ENCODE data around the gene TPPP2. TPM values are rescaled to one million over a fixed set of nuclear protein-coding genes. Genes with fewer than 3 reads are reported as not detected.

The TPPP2 gene
- total RNA-seq, 1 donor from 2014 or later, result 0.73 TPM

- intact Hi-C loops (cut with DNase I), result no loop called here
- DNase-seq (ENCODE audit: low spot score), result no peak
Measured at GRCh38 chr14:21053184-21054122, 23.4 kb downstream of the TPPP2 start.

GRCh38 chr14:21054123-21054767 lies 24.2 kb downstream of the TPPP2 start:
- intact Hi-C loops (cut with DNase I), result no loop called here
- DNase-seq (ENCODE audit: low spot score), result no peak

DNA sequence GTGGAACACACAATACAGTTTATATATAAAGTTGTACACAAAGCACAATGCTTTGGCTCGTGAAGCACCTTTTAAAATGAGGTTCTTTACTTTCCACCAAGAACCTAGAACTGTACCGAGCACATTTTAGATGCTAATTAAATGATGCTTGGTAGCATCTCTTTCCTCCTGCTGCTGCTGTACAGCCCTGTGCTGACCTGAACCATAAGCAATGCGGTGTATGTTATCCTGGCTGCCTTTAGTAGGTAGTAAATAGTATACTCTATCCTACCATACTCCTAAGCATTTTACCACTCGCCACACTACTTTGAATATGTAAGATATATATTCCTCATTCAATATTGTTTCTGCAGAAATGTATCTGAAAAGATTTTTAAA lies 24.7 kb downstream of the TPPP2 start:
- no peak for DNase-seq (ENCODE audit: low spot score)
- intact Hi-C loops (cut with DNase I), result no loop called here

DNA sequence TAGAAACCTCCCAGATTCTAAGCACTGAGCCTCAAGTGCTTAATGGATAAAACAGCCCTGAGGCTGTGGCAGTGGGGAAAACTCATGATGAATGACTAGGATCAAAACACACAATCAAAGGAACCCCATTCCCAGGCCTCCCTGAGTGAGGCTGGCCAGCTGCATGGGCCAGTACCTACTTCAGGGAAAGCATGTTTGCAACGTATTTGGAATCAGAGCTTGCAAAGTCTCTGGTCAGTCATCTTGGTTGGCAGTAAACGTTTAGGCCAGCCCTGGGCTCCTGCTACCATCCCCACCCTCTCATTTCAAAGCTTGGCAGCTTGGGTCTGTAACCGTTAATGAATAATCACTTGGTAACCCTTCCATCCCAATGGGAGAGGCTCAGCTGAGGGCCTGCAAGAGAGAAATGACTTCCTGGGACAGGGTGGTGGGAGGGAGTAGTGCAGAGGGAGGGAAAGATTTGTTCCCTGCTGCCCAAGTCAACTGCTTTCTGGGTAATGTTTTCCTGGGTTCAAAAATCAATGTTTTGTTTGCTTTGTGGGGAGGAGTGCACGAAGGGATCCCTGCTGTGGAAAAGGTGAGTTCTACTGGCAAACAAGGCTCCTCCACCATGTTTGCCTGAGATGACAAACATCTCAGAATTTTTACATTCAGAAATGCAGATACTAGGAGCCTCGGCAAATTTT lies 25.6 kb downstream of the TPPP2 start:
- DNase-seq (ENCODE audit: low spot score), result no peak
- intact Hi-C loops (cut with DNase I), result no loop called here

DNA sequence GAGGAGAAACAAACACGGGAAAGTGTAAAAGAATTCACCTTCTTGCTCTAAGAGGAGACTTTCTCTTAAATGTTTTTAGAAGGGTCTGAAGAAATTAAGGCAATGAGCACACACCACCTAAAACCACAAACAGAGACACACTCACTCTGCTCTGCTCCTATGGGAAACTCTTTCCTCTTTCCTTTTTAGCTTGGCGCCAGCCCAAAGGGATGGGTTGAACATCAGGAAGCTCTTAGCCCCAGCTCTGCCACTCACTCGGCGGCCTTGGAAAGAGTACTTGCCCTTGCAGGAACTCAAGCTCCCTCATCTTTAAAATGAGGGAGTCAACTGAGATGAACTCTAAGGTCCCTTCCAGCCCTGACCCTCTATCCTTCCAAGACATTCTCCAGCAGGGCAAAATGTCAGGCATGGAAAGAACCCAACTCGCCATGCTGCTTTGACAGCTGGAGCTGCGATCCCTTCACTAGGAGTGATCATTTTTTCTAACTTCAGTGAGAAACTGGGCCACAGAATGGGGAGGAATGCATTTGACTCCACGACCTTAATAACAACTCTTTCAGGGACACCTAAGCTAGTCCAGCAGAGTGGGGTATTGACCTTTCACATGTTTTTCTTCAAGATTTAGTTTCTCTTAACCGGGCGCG lies 26.6 kb downstream of the TPPP2 start:
- no peak for DNase-seq (ENCODE audit: low spot score)
- intact Hi-C loops (cut with DNase I), result no loop called here

DNA sequence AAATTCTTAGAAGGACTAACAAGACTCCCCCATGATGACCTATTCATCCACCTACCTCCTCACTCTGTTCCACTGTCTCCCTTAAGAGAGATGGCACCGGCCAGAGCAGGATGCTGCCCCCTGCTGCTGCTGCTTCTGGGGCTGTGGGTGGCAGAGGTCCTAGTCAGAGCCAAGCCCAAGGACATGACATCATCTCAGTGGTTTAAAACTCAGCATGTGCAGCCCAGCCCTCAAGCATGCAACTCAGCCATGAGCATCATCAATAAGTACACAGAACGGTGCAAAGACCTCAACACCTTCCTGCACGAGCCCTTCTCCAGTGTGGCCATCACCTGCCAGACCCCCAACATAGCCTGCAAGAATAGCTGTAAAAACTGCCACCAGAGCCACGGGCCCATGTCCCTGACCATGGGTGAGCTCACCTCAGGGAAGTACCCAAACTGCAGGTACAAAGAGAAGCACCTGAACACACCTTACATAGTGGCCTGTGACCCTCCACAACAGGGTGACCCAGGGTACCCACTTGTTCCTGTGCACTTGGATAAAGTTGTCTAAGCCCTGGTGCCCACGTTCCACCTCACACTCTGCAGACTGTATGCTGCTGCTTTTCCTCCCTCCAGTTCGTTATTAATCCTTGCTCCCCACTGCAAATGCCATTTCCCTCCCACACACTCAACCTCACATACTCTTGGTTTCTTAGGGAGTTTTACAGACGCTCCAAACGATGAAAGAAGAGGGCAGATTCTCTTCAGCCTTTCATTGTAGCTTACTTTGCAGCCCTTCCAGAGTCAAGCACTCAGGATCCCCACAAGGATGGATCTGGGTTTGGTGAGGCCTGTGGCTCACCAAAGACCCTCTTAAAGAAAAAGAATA lies 28.0 kb downstream of the TPPP2 start, which contains the start of gene RNASE8:
Gene RNASE8, plus strand, starts transcription at position 20 of the 873 bp plus-strand sequence. Its CDS starts 71 bp downstream, at position 91.
- intact Hi-C loops (cut with DNase I), result no loop called here

DNA sequence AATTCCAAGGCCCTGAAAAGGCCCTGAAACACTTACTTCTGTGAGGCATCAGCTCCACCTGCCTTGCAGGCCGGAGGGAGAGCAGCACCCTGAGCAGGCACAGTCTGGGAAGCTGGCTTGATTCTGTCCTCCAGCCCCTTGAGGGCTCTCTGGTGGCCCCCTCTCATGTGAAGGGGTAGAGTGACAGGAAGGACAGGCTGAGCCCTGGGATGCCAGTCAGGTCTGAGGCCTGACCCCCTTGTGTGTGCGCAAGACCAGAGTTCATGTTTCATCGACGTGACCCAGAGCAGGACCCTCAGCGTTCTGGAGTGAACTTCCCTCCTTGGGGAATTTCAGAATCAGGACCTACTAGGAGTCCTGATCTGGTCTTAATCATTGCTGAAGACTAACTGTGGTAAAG lies 28.9 kb downstream of the TPPP2 start:
- DNase-seq (ENCODE audit: low spot score), result no peak
- intact Hi-C loops (cut with DNase I), result no loop called here

More for the DNA sequence above, 28.0 kb downstream of the TPPP2 start, which contains the start of gene RNASE8:
- DNase-seq (ENCODE audit: low spot score), result no peak

DNA sequence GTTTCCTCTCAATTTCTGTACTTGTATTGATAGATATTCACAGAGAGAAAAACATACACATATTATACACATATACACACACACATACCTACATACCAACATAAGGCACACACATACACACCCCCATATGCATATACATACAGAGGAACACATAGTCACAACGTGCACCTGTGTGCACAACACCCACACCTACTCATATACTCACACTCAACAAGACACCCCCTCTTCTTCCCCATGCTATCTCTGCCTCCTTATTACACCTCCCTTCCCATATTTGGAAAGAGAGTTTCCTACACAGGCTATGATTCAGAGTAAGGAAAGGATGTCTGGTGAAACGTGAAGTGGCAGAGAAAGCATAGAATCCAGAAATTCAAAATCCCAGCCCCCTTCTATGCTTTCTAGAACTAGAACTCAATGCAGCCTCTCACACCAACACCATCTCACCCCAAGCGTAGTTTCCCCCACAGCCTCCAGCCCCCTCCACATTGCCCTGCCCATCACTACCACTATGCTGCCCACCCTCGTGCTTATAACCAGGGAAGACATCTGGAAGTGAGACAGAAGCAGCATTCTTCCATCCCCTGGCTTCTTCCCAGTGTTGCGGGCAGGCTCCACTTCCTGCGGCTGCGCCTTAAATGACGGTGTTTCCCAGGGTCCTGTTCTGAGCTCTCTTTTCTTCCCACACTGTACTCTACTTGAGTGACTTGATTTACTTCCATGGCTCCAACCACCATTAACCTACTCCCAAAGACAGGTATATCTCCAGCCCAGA lies 30.0 kb downstream of the TPPP2 start:
- DNase-seq (ENCODE audit: low spot score), result no peak
- intact Hi-C loops (cut with DNase I), result no loop called here

DNA sequence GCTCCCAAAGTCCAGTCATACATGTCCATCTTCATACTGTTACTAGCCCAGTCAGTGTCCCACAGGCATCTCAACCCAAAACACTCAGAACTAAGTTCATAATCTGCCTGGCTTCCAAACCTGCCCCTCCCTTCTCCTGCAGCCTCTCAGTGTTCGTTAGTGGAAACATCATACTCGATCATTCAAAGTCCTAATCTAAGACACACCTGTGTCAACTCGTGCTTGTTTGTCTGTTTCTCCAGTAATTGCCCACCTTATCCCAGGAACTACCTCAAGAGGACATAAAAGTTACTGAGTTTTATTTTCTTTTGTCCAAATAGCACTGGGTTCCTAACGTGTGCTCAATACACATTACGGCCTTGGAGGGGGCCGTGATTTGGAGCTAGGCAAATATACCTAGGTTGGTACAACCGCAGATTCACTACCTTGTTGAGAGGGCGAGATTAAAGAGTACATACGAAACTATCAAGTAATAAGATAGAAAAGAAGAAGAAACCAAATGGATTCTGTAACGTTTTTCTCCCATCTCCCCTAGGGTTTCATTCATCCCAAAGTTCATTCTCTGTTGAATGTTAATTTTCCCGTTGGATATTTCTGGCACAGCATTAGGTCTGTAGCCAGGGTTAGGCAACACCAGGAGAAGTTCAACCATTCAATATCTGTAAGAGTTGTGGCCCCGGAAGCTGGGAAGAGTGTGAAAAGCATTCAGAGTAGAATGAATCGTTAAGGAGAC lies 30.8 kb downstream of the TPPP2 start:
- intact Hi-C loops (cut with DNase I), result no loop called here
- no peak for DNase-seq (ENCODE audit: low spot score)

DNA sequence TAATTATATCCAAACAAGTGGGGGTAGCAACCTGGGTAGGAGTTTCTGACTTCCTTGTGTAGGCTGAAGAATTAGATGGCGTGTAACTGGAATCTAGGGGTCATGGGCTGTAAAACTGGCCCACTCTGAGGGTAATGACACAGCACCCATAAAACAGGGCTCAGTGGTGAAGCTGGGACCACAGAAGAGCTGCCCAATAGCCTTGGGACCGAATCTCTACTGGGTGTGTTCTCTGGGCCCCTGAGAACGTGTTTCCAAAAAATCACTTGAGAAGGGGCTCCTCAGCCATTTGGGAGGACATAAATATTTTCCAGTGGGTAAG lies 31.3 kb downstream of the TPPP2 start:
- DNase-seq (ENCODE audit: low spot score), result no peak
- intact Hi-C loops (cut with DNase I), result no loop called here

DNA sequence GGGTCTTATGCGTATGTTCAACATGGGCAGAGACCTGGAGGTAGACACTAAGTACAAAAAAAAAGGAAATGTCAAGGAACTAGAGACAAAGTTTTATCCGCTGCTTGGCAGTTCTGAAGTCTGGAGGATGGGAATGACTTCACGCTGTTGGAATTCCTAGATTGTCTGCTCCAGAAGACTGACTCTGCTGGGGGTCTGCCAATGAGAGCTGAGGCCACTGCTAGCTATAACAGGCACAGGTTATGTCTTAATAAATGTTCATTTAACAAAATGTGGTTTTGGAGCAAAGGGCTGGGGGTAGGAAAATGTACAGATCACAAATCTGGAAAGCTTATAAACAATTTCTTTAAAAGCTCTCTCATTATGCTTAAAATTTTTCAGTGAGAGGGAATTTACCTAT lies 33.5 kb downstream of the TPPP2 start:
- intact Hi-C loops (cut with DNase I), result no loop called here
- DNase-seq (ENCODE audit: low spot score), result no peak

DNA sequence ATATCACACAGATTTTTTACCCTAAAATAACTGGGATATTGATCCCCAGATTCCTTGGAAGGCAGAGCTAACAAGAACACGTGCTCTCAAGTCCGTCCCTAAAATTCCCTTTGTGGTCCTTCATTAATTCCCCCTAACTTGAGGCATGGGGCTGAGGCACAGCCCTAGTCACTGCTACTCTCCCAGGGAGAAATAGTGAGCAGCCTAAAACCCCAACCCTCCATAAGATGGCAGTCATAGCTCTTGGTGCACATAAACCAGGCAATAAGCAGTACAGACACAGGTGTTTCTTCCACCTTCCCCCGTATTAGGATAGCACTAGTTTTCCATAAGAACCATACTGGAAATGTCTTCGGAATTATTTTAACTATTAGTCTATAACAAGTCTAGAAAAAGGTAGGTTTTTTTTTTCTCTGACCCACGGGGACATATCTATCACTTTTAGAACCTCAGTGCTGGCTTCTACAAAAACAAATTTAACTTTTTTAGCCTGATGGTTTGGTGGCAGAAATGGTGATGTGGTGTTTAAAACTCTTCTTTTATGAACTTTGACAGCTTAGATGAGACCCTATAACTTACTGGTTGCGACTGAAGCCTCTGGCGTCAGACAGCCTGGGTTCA lies 37.0 kb downstream of the TPPP2 start:
- no peak for DNase-seq (ENCODE audit: low spot score)
- intact Hi-C loops (cut with DNase I), result no loop called here

- intact Hi-C loops (cut with DNase I), result loop anchor here (1.0 kb wide), 1 partner anchor 36 kb away; no protein-coding TSS in a partner anchor
Measured at GRCh38 chr14:21068521-21069387, 38.7 kb downstream of the TPPP2 start.

GRCh38 chr14:21069388-21070082 lies 39.5 kb downstream of the TPPP2 start:
- intact Hi-C loops (cut with DNase I), result loop anchor here (1.0 to 2.0 kb wide), 3 partner anchors 23 to 45 kb away; partner anchors contain the start of gene NDRG2
- no peak for DNase-seq (ENCODE audit: low spot score)

More at GRCh38 chr14:21068521-21069387, 38.7 kb downstream of the TPPP2 start:
- DNase-seq (ENCODE audit: low spot score), result no peak

GRCh38 chr14:21070083-21070609 lies 40.1 kb downstream of the TPPP2 start, which contains the start of gene ARHGEF40:
Gene ARHGEF40, plus strand, starts transcription at chr14:21070304. Its CDS starts 93 bp downstream, at chr14:21070397.
- DNase-seq (ENCODE audit: low spot score), result no peak
- intact Hi-C loops (cut with DNase I), result loop anchor here (2.0 kb wide), 2 partner anchors 23 to 45 kb away; partner anchors contain the start of gene NDRG2

Data from cardiac septum (tissue), 1 donor.